Thyroid gland (tissue), 4 donors: Measurements from ENCODE around the gene TMEM61.

Experiments used
- CTCF ChIP-seq, 6 experiments: fragments of 200-600 bp in 3 of 6; fragments of 450-650 bp in 3 of 6; sonication (generic) in 3 of 6; IDR thresholded peaks; one replicate each; pipeline ENCODE4 v1.5.1; 2016 to 2019; ENCODE audit warnings: antibody characterized with exemption in 6 of 6, mild to moderate bottlenecking in 2 of 6, inconsistent platforms in 1 of 6, moderate library complexity in 1 of 6
- POLR2A ChIP-seq, 2 donors: fragments of 450-650 bp; IDR thresholded peaks; one replicate each; pipeline ENCODE4 v1.6.1; 2017; ENCODE audit warnings: antibody characterized with exemption in 2 of 2, mild to moderate bottlenecking in 2 of 2, moderate library complexity in 1 of 2

GRCh38 chr1:54987919-54988705, 7.7 kb downstream of the TMEM61 start:
- TF ChIP-seq CTCF (IDR thresholded peaks at IDR 0.05): no peak
- no peak for TF ChIP-seq POLR2A (IDR thresholded peaks at IDR 0.05)
